Eye (tissue), 1 donor: ENCODE results near the gene SPATS2L.

Experiments used
- DNase-seq: peaks from one replicate; pipeline ENCODE4 v3.0.0-alpha.2; 2015

Gene SPATS2L

DNA sequence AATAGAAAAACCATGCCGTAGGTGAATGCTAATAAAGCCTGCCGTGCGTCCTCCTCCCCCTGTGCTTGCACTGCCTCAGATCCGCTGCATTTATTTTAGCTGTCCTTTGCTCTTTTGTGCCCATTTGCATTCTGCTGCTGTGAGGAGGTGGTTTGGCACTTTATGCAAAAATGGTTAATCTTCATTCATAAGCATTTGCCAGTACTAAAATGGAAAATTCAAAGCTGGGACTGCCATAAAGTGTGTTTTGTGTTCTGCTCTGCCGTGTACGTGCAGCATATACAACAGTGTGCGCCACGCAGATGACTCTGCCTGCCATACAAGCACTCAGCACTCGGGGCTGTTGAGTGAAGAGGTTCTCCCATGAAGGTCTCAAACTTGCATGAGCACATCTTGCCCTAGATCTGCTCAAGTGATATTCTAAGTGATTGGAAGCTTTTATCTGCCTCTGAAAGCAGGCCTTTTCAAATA lies 73.6 kb downstream of the SPATS2L start:
- peak; percentile 37 for DNase-seq

DNA sequence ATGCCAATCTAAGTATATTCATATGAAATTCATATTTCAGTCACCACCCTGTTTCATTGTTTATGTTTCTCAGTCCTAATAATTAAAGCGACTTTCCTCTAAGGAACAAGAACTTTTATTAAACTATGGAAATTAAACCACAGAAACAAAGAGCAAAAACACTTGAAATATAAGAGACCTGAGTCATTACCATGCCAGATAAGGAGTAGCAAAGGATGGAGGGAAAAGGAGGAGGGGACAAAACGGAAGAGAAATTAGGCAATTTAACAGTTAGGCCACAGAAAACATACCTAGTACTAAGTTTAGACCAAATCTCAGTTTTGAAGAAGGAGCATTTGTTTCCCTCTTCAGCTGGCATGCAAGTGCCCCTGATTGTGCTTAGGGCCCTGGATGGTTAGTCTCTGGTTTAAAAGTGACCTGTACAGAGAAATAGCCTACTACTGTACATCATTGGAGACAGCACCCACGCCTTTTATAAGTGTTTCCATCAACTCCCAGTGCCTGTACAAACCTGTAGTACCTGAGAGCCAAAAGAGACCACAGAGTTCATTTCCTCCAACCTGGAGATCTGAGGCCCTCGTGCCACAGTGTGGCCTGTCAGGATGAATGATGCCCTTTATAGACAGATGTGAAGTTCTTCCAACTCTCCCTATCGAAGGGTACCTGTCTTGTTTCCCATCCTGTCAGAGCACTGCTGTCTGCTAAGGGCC lies 74.5 kb downstream of the SPATS2L start:
- no peak for DNase-seq

DNA sequence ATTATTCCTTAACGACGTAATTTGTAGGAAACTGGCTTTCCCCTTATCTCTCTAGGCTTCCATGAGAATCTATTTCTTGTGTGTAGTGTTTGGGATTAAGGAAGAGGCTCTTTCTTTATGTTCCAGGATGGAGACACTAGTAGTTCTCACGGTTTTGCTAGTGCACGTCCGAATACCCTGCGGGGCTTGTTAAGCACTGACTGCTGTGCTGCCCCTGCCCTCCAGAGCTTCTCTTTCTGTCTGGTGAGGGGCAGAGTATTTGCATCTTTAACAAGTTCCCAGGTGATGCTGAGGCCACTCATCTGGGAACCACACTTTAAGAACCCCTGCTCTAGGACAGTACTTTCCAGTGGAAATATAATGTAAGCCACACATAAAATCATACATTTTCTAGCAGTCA lies 76.4 kb downstream of the SPATS2L start:
- no peak for DNase-seq

DNA sequence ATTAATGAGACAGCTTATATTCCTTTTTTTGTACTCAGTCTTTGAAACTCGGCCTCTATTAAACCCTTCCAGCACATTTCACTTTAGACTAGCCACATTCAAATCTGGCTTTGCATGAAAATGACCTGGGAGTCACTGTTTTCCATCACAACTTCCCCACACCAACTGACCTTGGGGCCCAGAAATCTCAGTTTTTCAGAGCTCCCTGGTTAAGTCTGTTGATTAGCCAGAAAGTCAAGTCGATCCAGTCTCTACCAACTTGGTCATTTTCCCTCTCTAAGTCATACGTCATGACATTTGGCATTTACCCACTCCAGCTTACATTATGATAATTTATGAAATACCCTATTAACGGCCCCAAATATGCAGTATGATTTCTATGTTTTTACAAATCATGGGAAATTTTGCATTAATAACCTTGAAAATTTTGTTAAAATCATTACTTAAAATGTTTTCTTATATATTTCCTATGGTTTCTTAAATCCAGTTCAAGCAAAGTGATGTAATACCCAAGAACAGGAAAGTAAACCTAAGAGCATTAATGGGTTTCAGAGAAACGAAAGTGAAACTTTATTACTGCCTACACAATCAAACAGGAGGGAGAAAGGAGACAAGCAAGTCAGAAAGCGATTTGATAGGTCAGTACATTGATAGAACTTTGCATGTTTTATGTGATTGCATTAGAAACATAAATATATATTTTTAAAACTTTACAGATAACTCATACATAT lies 77.1 kb downstream of the SPATS2L start:
- no peak for DNase-seq

DNA sequence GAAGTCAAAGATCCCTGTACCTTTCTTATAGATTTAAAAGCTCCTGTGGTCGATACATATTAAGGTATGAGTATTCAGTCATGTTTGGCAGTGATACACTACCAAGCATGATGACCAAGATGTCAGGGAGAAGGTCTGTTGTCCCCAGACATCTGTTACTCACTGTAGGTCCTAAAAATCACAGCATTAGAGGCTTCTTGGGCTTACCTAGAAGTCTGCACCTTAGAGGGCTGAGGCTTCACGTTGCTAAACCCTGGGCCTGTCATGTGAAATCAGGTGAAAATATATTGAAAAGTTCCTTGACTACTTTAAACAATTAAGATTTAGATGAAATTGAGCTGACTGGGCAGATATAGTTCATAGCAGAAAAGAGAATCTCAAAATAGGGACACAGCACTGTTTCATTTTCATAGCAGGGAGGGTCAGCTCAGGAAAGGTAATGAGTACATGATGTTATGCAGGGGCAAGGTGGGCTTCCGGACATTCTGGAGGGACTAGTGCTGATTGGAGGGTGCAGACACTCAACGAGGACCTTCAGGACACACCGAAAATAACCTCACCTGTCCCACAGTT lies 78.7 kb downstream of the SPATS2L start:
- DNase-seq, result no peak

DNA sequence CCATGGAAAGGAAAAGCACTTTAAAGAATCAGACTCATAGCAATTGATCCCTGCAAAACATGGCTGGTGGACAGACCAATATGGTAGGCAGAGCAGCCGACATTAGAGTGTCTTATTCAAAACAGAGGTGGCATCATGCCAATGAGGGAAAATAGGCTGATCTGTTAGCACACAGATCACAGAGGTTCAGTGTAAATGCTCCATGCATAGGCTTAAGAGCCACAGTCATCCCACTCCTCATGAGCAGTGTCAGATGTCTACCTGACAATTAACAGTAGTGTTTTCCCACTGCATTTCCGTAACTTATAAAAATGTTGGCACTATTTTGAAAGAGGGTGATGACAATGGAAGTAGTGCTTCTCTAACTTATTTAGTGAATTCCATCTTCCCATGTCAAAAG lies 86.7 kb downstream of the SPATS2L start:
- no peak for DNase-seq

DNA sequence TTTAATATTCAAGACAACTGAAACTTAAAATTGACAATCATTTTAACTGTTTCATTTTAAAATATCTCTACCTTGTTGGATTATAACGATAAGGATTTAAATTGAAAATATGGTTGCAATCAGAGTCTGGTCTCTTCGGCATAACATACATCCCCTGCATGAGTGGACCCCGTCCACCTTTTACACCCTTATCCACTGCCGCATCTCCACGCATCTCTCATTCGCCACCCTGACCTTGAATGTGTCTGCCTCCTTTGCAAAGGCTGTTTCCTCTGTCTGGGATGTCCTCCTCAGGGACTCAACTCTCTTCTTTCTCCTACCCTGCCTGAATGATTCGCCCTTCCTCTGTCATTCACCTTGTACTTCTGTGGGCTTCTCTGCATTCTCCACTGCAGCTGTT lies 87.6 kb downstream of the SPATS2L start:
- no peak for DNase-seq

DNA sequence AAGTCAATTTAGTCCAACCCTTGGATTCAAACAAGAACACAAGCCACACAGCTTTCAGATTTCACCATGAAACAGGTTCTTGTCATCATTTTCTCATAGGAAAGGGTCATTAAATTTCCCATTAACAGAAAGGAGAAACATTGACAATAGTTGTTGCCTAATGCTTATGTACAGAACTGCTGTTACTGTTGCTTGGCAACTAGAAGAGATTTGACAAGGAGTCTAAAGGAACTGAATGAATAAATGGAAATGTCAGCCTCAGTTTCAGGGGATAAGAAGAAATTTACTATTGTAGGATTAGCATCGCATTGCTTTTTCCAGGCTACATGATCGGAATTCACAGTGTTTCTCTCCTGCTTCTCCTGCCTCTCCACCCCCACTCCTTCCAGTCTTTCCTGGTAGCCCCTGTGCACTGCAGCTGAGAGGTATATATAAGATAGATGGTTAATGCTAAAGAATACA lies 90.3 kb downstream of the SPATS2L start:
- DNase-seq, result no peak

DNA sequence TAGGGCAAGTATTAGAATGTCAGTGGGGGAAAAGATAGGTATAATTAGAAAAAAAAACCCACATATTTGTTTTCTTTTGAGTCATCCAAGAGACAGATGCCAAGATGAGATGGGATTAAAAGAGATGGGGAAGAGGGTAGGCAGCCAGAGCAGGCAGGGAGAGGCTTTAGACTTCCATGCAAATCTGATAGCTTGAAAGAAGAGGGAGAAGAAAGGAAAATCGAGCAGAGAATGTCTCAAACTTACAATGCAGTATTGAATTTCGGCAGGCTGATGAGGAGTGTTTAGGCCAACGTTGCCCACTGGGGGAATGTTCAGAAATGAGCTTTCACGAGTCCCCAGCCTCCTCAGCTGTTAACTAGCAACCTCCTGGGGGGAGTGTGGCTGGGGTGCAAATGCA lies 91.3 kb downstream of the SPATS2L start:
- no peak for DNase-seq

DNA sequence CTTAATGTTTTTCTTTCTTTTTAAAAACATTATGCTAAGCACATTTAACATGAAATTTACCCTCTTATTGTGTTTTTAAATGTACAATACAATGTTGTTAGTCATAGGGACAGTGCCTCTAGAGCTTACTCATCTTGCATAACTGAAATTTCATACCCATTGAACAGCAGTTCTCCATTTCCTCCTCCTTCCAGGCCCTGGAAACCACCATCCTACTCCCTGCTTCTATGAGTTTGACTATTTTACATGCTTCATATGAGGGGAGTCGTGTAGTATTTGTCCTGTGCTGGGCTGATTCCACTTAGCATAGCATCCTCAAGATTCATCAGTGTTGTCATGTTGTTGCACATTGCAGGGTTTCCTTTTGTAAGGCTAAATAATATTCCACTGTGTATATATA lies 92.6 kb downstream of the SPATS2L start:
- no peak for DNase-seq

DNA sequence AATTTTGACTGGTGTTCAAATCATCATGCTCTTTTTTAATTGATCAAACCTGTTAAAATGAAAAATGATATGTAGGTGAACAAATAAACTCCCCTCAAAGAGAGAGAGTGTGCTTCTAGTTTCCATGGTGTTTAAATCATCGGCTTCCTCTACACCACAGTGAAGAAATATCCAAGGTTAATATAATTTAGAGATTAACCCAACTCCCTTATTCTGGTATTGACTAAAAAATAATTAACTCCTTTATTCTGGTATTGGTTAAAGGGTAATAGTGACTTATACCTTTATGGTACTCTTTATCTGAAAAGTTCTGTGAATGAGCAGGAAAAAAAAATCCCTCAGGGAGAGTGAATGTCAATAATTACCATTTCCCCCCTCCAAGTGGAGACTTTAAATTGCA lies 93.1 kb downstream of the SPATS2L start:
- DNase-seq, result no peak

DNA sequence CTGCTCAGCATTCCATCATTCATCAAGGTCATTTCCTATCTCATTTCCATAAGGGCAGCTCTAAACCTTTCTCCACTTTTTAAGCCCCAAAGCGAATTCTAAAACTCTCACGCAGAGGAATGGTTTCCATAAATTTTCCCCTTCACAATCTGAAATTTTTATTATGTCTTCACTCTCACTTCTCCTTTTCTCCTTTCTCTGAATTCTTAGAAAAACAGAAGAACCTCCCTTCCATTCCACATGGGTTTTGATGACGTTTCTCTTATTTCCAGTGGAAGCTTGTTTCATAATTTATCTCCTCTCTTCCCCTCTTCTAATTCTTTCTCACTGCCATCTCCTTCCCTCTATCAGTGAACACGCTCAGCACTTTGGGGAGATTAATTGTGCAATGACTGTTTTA lies 97.3 kb downstream of the SPATS2L start:
- no peak for DNase-seq

DNA sequence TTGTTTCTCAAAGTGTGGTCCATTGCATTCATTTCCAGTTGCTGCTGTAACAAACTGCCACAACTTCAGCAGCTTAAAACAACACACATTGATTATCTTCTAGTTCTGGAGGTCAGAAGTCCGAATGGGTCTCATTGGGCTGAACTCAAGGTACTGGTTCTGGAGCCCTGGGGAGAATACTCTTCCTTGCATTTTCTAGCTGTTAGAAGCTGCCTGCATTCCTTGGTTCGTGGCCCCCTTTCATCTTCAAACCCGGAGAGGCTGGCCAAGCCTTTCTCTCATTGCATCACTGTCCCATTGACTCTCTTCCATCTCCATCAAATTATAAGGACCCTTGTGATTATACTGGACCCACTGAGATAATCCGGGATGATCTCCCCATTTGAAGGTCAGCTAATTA lies 98.1 kb downstream of the SPATS2L start:
- no peak for DNase-seq

DNA sequence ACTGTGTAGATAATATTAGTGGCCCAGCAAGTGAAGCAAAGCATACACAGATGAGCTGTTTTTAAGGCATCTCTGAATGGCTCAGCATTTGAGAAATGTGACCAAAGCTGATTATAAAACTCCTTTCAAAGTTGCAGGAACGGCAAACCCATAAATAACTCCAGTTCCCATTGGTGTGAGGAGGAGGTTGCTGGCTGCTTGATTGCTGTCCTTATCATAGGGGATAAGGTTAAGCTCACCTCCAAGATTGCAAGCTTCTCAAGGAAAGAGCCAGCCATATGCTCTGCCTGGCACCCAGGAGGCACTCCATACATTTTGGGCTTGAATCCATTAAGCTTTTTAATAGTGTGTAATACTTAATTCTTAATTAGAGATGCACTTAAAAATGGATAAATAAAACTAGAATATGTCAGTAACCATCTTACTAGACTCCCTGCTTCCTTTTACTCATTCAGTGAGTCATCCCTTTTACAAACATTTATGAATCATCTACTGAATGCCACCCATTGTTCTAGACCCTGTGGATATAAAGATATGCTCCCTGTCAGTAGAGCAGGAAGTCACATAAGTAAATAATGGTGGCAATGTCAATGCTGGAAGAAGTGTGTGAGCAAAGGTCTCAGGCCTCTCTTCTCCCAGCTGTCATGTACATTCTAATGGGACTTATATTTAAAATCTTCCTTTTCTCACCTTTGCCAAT lies 99.3 kb downstream of the SPATS2L start:
- DNase-seq, result no peak

DNA sequence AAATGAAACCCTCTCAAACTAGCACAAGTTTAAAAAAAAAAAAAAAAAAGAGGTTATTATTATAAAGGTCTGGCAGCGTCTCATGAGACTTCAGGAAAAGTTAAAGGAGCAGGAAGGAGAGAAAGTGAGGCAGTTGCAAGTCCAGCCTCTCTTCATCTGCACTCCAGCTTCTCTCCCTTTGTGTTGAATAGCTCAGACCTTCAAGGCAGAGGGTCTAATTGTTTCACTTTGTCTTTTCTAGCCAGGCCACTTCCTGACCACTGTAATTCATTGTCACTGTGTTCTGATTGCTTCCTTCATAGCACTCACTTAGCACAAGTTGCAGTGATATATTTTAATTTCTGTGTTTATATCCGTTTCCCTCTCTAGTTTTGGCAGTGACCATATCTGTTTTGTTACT lies 99.9 kb downstream of the SPATS2L start:
- DNase-seq, result no peak

DNA sequence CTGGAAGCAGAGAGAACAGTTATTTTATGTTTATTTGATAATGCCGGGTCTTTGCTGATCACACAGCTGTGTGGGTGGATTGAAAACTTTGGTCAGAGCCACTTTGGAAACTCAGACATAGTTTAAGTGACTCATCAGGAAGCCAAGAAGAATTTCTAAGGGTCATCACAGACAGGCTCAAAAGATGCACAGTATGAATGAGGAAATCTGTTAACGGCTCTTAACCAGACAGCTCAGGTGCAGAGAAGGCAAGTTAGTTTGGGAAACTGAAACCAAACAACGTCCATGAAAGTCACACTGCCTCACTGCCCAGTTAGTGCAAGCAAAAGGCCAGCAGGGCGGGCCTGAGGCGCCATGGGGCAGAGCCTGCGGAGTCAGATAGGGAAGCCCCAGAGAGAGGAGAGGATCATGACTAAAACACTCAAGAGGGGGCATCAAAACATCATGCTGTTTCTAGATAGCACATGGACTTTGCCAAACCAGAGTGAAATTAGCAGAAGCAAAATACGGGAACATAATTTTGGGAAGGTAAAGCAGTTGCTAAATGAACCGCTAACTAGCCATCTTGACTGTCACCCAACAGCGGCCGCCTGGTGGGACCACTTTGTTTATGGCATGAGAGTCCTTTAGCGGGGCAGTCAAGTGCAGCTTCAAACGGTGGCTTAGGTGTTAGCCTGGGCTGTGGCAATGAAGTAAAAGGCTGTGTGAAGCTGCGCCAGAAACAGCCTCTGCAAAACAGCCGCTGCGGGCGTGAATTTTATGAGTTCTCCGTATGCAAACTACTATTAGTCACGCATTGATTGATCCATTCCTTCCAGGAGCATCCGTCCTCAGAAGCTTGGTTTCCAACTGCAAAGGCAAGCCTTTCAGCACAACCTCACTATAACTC lies 102.2 kb downstream of the SPATS2L start:
- DNase-seq, result no peak

DNA sequence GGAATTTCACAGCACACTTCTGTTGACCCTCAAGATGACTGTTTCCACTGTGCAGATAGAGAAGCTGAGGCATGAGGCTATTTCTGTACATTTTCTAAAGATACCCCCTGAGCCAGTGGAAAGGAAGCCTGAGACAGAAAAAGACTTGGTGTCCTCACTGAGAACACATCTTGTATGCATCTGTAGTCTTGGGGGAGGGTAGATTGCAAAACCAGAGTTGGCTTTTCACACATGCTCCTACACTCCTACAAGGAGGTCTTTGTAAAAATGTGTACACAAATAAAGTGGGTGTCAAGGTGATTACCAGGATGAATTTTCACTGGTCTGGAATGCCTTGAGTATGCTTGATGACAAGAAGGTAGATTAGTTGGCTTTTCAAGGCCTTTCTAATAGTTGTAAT lies 105.3 kb downstream of the SPATS2L start:
- DNase-seq, result no peak

DNA sequence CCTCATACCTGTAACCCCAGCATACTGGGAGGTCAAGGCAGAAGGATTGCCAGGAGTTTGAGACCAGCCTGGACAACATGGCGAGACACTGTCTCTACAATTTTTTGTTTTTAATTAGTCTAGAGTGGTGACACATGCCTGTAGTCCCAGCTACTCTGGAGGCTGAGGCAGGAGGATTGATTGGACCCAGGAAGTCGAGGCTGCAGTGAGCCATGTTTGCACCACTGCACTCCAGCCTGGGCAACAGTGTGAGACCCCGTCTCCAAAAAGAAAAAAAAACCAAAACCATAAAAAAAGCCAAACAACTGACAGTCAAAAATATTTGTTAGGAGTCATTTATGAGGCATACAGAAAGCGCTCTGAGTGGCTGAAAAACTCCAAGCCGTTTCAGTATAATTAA lies 107.9 kb downstream of the SPATS2L start:
- DNase-seq, result no peak

DNA sequence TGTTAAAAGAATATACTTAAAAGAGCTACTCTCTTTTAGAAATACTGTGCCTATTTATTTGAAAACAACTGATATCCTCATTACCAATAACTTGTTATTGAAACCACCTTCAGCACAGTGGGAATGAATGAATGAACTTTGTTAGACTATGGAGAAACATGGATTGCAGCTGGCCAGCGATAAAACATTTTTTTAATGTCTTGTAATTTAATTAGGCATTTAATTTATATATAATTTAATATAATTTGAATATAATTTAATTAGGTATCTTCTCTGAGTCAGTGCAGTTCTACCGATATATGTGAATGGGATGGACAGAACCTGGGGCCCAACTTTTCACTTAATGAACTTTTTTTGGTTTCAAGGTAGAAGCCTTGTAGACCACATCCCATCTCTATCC lies 109.0 kb downstream of the SPATS2L start:
- DNase-seq, result no peak

DNA sequence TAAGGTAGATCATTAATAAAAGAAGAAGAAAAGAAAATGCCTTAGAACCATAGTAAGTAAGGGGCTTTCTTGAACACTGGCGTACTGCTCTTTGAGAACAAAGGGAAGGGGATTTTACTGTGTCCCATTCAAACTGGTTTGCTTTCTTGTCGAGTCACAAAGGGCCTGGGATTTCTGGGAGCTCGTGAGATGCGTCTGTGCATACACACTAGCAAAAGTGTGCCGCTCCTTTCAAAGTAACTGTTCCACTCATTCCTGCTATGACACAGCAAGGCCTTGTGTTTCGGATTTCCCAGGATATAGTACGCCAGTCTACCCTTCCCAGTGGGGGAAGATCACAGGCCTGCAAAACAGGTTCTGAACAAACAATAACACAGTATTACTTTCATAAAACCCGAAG lies 110.4 kb downstream of the SPATS2L start:
- DNase-seq, result no peak

DNA sequence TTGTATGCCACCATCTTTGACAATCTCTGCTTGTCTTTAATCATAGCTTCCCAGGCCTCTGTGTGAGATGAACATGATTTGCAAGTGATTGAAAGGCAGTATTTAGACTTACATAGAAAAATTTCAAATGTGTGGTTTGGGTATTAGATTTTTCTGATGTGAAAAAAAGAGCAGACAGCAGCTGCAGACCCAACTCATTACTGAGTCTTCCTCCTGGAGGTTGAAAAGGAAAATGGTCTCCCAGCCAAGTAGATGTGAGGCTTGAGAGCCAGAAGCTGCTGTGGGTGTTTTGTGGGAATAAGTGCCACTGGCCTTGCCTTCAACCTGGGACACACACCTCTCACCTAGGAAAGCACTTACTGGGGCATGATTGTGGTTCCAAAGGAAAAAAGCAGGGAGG lies 110.9 kb downstream of the SPATS2L start:
- DNase-seq, result no peak

DNA sequence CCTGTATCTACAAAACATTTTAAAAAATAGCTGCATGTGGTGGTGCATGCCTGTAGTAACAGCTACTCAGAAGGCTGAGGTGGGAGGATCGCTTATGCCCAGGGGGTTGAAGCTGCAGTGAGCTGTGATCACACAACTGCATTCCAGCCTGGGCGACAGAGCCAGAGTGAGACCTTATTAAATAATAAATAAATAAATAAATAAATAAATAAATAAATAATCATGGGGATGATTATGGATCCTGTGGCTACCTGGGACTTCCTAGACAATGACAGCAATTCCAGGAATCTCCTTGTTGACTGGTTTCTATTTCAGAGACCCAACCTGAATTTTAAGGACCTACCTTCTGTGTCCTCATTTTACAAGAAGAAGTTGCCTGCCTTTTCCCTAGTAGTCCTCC lies 111.9 kb downstream of the SPATS2L start:
- DNase-seq, result no peak

DNA sequence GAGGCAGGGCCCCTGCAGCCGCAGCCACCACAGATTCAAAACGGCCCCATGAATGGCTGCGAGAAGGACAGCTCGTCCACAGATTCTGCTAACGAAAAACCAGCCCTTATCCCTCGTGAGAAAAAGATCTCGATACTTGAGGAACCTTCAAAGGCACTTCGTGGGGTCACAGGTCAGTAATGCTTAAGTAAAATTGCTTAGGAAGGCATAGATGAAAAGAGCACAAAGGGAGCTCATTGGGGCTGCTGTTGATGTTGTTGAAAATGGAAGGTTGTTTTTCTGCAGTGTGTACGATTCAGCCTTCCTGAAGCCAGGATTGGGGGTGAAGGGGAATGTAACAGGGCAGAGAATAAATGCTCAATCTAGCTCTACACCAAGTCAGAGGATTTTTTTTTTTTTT lies 112.8 kb downstream of the SPATS2L start:
- DNase-seq, result no peak
